DMS53 (cell line): ENCODE results near the gene OSMR.

ENCODE experiments used
- DNase-seq: peaks from one replicate; lab custom pipeline; 2025; lab: John Stamatoyannopoulos, UW

Gene OSMR

GRCh38 chr5:38926121-38926520, 80.3 kb downstream of the OSMR start:
- DNase-seq: no peak

GRCh38 chr5:38927470-38927869, 81.7 kb downstream of the OSMR start:
- DNase-seq: no peak

GRCh38 chr5:38929838-38930237, 84.0 kb downstream of the OSMR start:
- DNase-seq: no peak

- DNase-seq: no peak
Measured at GRCh38 chr5:38931731-38932130, 85.9 kb downstream of the OSMR start.

GRCh38 chr5:38932854-38933408, 87.1 kb downstream of the OSMR start:
- DNase-seq: no peak

GRCh38 chr5:38935437-38935836, 89.6 kb downstream of the OSMR start:
- no peak for DNase-seq

GRCh38 chr5:38936269-38936668, 90.5 kb downstream of the OSMR start:
- no peak for DNase-seq

- no peak for DNase-seq
Measured at GRCh38 chr5:38938424-38938823, 92.6 kb downstream of the OSMR start.

- no peak for DNase-seq
Measured at GRCh38 chr5:38938973-38939372, 93.2 kb downstream of the OSMR start.

- no peak for DNase-seq
Measured at GRCh38 chr5:38940230-38940858, 94.5 kb downstream of the OSMR start.

GRCh38 chr5:38941912-38942311, 96.1 kb downstream of the OSMR start:
- no peak for DNase-seq

- no peak for DNase-seq
Measured at GRCh38 chr5:38944282-38944681, 98.5 kb downstream of the OSMR start.

GRCh38 chr5:38948501-38948900, 102.7 kb downstream of the OSMR start:
- no peak for DNase-seq

GRCh38 chr5:38953426-38954012, 107.7 kb downstream of the OSMR start:
- DNase-seq: no peak

- no peak for DNase-seq
Measured at GRCh38 chr5:38961691-38962090, 115.9 kb downstream of the OSMR start.

GRCh38 chr5:38968665-38969064, 122.9 kb downstream of the OSMR start:
- no peak for DNase-seq

- no peak for DNase-seq
Measured at GRCh38 chr5:38978036-38978435, 132.2 kb downstream of the OSMR start.

- no peak for DNase-seq
Measured at GRCh38 chr5:38979535-38979934, 133.7 kb downstream of the OSMR start.
